HG03045 (cell line): ENCODE data around the gene PARP15.
A peak's percentile ranks its signal among the peaks of the same experiment; 100 is the strongest.
"Not testable (repeated sequence)": the region's sequence is repeated elsewhere in the genome, so short reads cannot be mapped to it uniquely, and the experiment has no call there.

Experiments
- ATAC-seq: cut with Tn5 transposase; IDR thresholded peaks from one replicate; pipeline ENCODE4 v1.9.1; 2021; ENCODE audit warnings: mild to moderate bottlenecking, moderate library complexity; ENCODE audit not compliant: unreplicated experiment

PARP15 gene

DNA sequence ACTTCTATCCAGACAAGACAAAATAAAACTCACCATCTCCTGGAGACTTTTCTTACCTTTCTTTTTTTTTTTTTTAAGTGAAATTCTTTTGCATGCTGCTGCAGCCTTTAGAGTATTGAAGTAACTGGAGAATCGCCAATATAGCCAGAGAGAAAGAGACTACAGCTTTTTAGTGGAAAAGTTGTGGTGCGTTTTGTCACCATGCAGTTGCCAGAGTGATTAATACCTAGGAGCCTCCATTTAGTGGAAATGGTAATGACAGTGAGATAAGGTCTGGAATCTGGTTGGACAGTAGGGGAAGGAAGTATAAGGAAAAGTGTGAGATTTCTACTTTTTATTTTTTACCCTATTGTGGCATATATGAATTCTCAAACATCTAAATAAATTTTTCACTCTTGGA is 85.1 kb downstream of the PARP15 start:
- no peak for ATAC-seq

DNA sequence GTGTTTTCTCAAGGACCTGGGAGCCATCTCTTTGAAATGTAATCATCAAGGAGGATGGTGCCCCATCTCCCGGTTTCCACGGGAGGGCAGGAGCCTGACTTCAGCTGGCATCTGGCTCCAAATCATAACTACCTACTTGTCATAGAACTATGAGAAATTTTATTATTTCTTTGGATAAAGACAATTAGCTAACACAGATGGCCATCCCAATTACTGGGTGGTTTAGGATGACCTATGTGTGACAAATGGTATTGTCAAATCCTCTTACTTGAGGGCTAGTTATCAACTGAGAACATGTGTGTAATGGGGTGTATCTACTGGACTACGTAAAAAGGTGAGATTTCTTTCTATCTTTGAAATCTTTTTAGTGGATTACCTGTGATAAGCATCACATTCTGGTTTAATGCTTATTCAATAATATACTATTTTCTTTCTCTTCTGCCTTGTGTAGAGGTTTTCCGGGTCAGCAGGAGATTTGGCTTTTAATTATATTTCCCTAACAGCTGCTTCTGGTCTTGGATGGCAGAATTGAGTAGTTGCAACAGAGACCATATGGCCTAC is 87.9 kb downstream of the PARP15 start:
- no peak for ATAC-seq

DNA sequence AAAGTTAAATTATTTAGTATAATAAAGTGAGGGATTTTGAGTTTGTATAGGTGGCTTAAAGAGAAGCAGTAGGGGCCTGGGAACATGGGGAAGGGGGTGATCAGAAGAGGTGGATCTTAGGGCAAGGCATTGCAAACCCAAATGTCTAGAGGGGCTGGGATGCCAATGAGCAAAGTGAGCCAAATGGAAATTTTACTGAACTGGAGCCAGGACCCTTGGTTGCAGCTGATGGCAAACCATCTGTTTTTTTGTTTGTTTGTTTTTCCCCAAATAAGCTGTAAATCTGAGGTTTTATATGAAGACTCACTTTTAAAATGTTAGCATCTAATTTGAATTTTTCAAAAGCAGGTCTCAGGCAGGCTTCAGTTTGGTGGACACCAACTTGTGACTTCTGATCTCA is 88.4 kb downstream of the PARP15 start:
- ATAC-seq, result no peak

DNA sequence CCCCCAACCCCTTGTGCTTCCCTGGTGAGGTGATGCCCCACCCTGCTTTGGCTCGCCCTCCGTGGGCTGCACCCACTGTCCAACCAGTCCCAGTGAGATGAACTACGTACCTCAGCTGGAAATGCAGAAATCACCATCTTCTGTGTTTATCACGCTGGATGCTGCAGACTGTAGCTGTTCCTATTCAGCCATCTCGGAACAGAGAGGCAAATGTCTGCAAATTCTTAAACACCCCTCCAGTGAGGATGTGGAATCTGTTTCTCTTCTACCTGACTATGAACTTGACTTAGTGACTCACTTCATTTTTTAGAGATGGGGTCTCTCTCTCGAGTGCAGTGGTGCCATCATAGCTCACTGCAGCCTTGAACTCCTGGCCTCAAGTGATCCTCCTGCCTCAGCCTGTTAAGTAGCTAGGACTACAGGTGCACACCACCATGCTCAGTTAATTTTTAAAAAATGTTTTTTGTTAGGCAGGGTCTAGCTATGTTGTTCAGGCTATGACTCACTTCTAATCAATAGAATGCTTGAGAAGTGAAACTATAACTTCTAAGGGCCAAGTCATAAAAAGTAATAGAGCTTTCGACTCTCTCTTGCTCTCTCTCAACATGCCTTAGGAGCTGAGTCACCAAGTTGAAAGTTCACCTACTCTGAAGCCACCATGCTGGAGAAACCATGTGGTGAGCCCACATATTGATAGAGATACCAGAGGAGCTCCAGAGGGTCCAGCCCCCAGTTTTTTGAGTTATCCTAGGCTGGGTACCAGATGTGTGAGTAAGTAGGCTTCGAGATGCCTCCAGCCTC is 91.7 kb downstream of the PARP15 start:
- peak; percentile 80 for ATAC-seq

DNA sequence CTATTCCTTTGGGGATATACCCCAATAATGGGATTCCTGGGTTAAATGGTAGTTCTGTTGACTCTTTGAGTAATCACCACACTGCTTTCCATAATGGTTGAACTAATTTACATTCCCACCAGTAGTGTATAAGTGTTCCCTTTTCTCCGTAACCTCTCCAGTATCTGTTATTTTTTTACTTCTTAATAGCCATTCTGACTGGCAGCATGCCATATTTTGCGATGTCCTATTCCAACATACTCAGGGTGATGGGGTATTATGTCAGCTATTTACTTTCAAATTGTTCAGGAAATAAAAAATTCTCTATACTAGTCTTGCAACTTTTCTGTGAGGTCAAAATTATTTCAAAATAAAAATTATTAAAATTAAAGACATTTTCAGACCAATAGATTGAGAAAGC is 94.1 kb downstream of the PARP15 start:
- no peak for ATAC-seq

DNA sequence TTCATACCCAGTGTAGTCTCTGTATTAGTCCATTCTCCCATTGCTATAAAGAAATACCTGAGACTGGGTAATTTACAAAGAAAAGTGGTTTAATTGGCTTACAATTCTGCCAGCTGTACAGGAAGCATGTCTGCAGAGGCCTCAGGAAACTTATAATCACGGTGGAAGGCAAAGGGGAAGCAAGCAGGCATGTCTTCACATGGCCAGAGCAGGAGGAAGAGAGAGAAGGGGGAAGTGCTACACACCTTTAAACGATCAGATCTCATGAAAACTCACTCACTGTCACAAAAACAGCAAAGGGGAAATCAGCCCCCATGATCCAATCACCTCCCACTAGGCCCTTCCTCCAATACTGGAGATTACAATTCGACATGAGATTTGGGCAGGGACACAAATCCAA is 96.9 kb downstream of the PARP15 start:
- no peak for ATAC-seq

DNA sequence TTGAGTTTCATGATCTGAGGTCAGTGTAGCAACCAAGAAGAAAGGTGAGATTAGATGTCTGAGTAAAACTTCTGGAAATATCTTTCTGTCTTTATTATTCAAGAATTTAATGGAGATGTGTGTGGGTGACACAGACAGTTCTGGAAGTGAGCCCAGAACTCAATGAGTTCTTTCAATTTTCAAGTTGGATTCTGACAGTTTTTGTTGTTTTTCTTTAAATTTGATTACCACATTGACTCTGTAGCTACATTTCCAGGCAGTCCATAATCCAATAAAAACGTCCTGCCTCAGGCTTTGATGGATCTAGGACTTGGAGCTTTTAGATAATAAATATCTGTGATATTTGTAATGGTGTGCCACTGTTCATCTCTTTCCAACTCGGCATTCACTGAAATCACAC is 99.3 kb downstream of the PARP15 start:
- ATAC-seq, result no peak

DNA sequence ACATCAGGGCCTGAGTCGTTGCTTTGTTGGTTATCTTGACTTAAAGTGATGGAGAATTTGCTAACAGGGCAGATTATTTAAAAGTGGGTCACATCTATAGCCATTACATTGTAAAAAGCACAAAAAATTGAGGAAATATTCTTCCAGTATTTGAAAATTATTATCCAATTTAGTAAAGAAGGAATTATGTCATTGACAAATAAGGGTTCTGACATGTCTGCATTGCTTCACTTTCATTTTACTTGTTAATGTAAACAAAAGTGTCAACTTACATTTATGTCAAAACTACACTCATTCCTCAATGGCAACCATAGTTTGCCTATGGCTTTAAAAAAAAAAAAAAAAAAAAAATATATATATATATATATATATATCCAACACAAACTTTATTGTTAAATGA is 99.8 kb downstream of the PARP15 start:
- no peak for ATAC-seq

DNA sequence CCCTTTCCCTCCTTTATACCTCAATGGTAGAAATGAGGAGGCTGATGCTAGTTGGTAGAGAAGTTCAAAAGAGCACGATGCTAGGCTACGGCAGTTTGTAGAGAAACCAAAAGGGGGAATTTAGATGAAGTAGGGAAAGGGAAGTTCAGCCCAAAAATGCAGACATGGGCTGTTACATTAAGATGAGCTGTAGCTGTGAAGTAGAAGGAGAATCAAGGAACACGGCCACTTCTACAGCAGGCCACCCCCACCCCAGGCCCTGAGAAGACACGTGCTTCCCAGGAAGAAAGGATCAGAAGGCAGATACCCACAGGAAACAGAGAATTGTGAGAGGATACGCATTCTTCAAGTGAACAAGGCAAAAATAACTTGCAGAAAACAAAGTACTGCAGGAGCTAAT is 101.1 kb downstream of the PARP15 start:
- ATAC-seq, result no peak

DNA sequence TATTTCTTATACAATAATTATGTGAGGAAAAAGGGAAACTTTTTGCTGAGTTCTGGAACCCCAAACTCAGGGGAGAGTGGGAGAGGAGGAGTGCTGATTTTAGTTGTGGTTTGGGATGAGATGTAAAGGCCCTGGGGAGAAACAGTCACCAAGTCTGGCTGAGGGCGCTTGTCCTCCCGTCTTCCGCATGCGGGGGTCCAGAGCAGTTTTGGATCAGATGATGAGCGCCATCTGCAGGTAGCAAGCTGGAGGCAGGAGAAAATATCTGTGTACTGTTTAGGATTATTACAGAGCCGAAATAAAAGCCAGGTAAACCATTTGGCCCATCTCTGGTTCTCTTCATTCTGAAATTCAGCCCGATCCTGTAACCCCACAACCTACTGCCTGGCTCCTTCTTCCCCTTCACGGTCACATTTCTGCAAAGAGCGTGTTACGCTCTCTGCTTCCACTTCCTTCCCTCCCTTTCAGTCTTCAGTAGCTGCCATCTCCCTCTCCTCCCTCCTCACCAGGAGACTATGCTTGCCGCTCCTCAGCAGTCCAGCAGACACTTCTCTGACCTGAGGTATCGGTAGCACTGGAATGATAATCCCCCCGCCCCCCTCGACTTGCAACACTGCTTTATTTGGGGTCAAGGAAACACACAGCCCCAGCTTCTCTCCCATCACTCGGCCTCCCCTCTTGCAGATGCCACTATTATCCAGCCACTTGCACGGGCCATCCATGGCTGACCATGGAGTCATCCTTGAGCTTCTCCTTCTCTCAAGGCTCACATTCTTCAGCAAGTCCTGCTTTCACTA is 101.8 kb downstream of the PARP15 start:
- peak; percentile 36 for ATAC-seq

DNA sequence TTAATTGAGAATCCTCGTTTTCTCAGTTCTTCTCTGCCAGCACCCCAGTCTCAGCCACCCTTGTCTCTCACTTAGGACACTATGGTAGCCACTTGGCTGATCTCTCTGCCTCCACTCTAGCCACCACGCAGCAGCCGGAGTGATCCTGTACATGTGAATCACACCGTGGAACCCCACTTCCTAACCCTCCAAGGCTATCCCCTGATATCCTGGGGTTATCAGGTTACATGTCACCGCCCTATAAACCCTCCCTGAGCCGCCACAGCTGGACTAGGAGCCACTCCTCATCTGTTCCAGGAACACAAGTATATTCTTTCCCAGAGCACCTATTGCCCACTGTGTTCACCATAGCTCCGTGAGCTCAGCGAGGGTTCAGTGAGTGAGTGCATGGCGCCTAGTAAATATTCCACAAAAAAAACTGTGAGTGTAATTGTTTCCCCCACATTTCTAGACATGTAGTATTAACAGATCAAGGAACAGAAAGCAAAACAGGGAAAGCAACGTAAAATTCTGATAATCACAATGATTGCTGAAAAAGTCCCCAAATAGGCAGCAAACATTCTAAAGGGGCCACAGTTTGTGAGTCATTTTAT is 102.5 kb downstream of the PARP15 start:
- ATAC-seq, result no peak

DNA sequence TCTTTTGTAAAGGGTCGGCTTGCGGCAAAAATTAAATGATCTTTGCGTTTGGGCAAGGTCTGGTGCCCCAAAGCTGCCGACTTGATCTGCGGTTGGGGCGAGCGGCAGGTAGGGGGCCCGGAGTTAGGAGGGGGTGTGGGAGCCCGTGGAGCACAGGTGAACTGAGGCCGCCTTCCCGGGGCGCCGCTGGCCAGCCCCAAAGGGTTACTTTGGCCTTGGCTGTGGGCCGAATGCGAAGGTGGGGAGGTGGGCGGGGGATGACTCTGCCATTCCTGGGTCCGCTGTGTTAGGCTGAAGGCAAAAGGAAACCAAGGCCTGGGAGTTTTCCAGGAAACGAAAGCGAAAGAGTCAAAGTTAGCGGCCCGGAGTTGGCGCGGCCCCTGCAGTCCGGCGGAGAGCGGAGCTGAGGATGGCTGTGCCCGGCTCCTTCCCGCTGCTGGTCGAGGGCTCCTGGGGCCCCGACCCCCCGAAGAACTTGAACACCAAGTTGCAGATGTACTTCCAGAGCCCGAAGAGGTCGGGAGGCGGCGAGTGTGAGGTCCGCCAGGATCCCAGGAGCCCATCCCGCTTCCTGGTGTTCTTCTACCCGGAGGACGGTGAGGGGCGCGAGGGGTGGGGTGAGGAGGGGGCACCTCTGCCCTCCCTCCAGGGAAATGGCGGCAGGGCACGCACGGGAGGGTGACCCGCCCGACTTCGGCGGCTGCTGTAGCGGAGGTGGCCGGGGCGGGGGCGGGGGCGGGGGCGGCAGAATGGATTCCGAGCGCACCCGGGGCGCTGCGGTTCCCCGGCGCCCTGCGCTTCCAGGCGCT is 103.2 kb downstream of the PARP15 start, which contains the start of gene PARP14:
Gene PARP14 (plus strand): TSS at position 365 of the 809 bp plus-strand sequence. CDS start 45 bp downstream, at position 410.
- ATAC-seq, result peak; percentile 50

DNA sequence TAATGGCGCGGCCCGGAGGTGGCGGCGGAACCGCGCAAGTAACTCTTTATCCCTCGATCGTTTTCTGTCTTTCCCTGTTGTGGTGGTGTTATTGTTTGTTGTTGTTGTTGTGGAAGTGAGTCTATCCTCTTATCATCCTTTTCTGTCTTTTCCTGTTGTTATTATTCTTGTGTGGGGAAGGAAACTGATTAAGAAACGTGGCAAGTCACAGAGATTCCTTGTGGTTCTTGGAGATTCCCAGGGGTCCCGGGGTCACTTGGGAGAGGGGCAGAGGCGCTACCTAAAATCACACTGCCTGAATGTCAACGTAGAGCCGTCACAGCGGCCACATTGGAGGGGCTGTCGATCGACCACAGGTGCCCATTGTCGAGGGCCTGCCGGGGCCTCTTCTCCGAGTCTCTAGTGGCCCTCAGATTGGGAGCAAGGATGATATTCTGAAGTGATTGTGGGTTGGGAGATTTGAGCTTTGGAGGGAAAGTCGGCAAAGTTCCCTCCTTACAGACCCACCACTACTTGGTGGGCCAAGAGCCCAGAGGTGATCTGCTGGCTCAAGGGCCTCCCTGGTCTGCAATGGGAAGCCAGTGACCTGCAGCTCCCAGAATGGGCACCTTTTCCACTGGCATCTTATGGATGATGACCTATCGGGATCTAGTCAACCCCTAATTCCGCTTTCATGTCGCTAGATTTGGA is 104.0 kb downstream of the PARP15 start:
- no peak for ATAC-seq

DNA sequence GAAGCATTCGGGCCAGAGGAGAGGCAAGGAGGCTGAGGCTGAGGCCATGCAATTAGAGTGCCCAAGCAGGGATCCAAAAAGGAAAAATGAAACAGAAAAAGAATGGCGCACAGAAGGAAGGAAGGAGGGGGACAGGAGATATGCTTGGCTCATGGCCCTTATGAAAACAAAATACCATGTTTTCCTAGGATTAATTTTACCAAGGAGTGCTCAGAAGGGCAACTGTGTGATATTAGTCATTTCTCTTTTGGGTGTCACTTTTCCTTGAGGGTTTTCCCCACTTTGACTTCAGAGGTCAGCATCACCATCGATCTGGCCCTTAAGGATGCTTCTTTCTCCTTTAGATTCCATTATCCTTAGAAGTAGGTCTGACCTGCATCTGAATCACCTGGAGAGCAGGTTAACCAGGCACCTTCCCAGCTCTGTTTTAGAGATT is 104.5 kb downstream of the PARP15 start:
- ATAC-seq, result no peak

DNA sequence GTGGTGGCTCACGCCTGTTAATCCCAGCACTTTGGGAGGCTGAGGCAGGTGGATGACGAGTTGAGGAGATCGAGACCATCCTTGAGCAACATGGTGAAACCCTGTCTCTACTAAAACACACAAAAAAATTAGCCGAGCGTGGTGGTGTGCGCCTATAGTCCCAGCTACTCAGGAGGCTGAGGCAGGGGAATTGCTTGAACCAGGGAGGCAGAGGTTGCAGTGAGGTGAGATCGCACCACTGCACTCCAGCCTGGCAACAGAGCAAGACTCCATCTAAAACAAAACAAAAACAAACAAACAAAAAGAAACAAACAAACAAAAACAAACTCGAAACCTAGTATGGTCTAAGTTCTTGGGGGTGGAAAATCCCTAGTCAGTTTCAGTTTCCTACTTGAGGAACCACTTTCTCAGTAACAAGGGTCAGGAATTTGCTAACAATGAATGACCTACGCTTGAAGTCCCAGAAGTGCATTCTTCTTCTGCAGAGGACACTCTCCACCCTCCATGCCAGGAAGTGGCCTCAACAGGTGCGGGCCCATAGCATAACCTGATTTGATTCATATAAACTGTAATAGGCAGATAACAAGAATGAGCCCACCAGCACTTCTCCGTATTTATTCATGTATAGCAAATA is 105.4 kb downstream of the PARP15 start:
- not testable (repeated sequence) for ATAC-seq

DNA sequence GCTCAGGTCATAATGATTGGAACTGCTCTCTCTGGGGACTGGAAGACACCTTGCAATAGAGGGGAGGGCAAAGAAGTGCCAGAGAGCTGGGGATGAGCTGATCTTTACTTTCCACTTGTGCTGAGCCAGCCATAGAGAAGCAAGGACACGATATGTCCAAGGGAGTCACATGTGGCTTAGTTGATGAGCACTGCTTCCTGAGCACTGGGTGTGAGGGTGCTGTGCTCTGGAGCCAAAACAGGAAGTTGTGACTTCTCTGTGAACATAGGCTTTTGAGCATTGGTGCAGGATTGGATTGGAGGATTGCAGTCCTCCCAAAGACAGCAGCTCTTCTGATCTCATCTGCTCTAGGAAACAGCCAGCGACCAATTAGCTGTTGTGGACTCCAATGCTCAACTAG is 109.8 kb downstream of the PARP15 start:
- ATAC-seq, result no peak
